ENCODE measurements around the gene VAT1L. TPM values are rescaled to one million over a fixed set of nuclear protein-coding genes. Genes with fewer than 3 reads are reported as not detected.

VAT1L gene
- total and polyA plus RNA-seq, 10 of the 15 experiments (the other 5 are each of a cell fraction or from before 2014, with no cell fraction given) = 0.06 to 0.18 (median 0.10) TPM; not detected in 5

GRCh38 chr16:77825196-77825595, 36.8 kb downstream of the VAT1L start:
- no peak overlapping the region for H3K4me3 ChIP-seq
- no peaks in the 10 kb centered on the region for H3K79me2 ChIP-seq (ENCODE audit: control insufficient read depth, insufficient read depth, low read length)
- H3K27me3 ChIP-seq (replicated peaks in 1 of 2; ENCODE audit: control insufficient read depth in 2 of 2, insufficient read depth in 2 of 2, low read length in 1 of 2) = no peaks in the 10 kb centered on the region
- ChIA-PET SMC1A (ENCODE audit: uncharacterized antibody, unreplicated experiment) (no interaction called here), POLR2A (no interaction called here), CTCF (no interaction called here), RAD21 (ENCODE audit: unreplicated experiment) (no interaction called here)
- DNase-seq (ENCODE audit: low read depth, low spot score) = no peak
- H3K36me3 ChIP-seq (ENCODE audit: control insufficient read depth in 2 of 2, insufficient read depth in 2 of 2, low read length in 1 of 2) = no peaks in the 10 kb centered on the region
- no peak for FAIRE-seq
- H3K9ac ChIP-seq (ENCODE audit: control insufficient read depth, insufficient read depth, low read length) = no peak overlapping the region
- H4K20me1 ChIP-seq (ENCODE audit: control insufficient read depth, insufficient read depth) = peaks cover 2% of the 10 kb centered on the region; the same call in 1 of the 2 replicates
- no peaks in the 10 kb centered on the region for H3K9me3 ChIP-seq (replicated peaks; ENCODE audit: control insufficient read depth, insufficient read depth, low read length)
- whole genome bisulfite sequencing (ENCODE audit: insufficient coverage, insufficient replicate concordance, low lambda C conversion rate, missing lambda C conversion rate) = 44% methylated on average over 6 of the region's 7 CpGs
- TF ChIP-seq RAD51 (IDR thresholded peaks at IDR 0.05) = no peak
- TF ChIP-seq RCOR1 (conservative IDR thresholded peaks at IDR 0.05; ENCODE audit: low read depth, low read length) = no peak
- TF ChIP-seq CHD4 (IDR thresholded peaks at IDR 0.05) = no peak
- TF ChIP-seq BACH1 (IDR thresholded peaks at IDR 0.05; ENCODE audit: borderline replicate concordance) = no peak
- no peak for TF ChIP-seq ZNF592 (IDR thresholded peaks at IDR 0.05)
- TF ChIP-seq CBFB (IDR thresholded peaks at IDR 0.05; ENCODE audit: low read depth) = no peak
- TF ChIP-seq TBL1XR1 (IDR thresholded peaks at IDR 0.05; ENCODE audit: low read depth, low read length) = no peak
- no peak for TF ChIP-seq STAT3 (IDR thresholded peaks at IDR 0.05; ENCODE audit: low read depth, low read length)
- TF ChIP-seq RAD21 (IDR thresholded peaks at IDR 0.05; ENCODE audit: insufficient read depth, low read depth, low read length) = no peak
- TF ChIP-seq ATF2 (IDR thresholded peaks at IDR 0.05; ENCODE audit: low read length) = no peak
- no peak for TF ChIP-seq MXI1 (IDR thresholded peaks at IDR 0.05; ENCODE audit: low read depth, low read length)
- TF ChIP-seq SREBF2 (IDR thresholded peaks at IDR 0.05; ENCODE audit: low read length) = no peak
- TF ChIP-seq CBX3 (IDR thresholded peaks at IDR 0.05; ENCODE audit: borderline replicate concordance, low read depth) = no peak
- TF ChIP-seq ZNF24 (IDR thresholded peaks at IDR 0.05) = no peak
- no TSS peak for BruUV-seq (replicated peaks)
- intact Hi-C loops (cut with micrococcal nuclease; ENCODE audit: unreplicated experiment) = no loop called here
- no peak overlapping the region for H3K27ac ChIP-seq (ENCODE audit: control insufficient read depth, insufficient read depth)
- no peaks in the 10 kb centered on the region for H3K4me1 ChIP-seq (ENCODE audit: control insufficient read depth, insufficient read depth, low read length)
- in situ Hi-C loops (cut with MboI) = no loop called here
- no peak overlapping the region for H2AFZ ChIP-seq (ENCODE audit: control insufficient read depth, low read depth, low read length)
- no peak for ATAC-seq
- H3K4me2 ChIP-seq (ENCODE audit: control insufficient read depth, insufficient read depth) = no peak overlapping the region
